PC-3 (cell line): ENCODE measurements around the gene CLDN4. TPM values are rescaled to one million over a fixed set of nuclear protein-coding genes. Genes with fewer than 3 reads are reported as not detected.

Experiments used
- ATAC-seq: fragments of 200-7000 bp; cut with Tn5 transposase; 2 replicates; pipeline ENCODE4 v1.9.1; 2020; ENCODE audit warnings: mild to moderate bottlenecking, moderate library complexity
- BruUV-seq: library from RNA; stranded (reverse); fragments of 400-500 nt; replicated peaks from 2 replicates; lab custom pipeline; 2021; lab: Mats Ljungman, UMichigan
- CTCF ChIA-PET: fragments of 300-600 bp; sonication (Branson Sonifier 250); formaldehyde crosslinking; loops from one replicate; lab custom pipeline; 2022; ENCODE audit warnings: antibody characterized with exemption; lab: Charles Lee
- POLR2A ChIA-PET: fragments of 300-600 bp; sonication (Branson Sonifier 250); formaldehyde crosslinking; loops from one replicate; lab custom pipeline; 2022; ENCODE audit warnings: antibody characterized with exemption; ENCODE audit not compliant: unreplicated experiment; lab: Charles Lee
- DNase-seq: peaks from one replicate; pipeline ENCODE4 v3.0.0-alpha.2; 2015
- H2AFZ ChIP-seq: fragments of 300-600 bp; sonication (generic); 2 replicates; pipeline ENCODE4 v1.6.0; 2016; ENCODE audit warnings: antibody characterized with exemption, low read length
- H3F3A ChIP-seq: fragments of 300-600 bp; sonication (generic); one replicate; pipeline ENCODE4 v1.6.0; 2017; ENCODE audit warnings: antibody characterized with exemption, low read length, control low read depth, mild to moderate bottlenecking; ENCODE audit not compliant: unreplicated experiment
- H3K27ac ChIP-seq: fragments of 300-600 bp; sonication (generic); 2 replicates; pipeline ENCODE4 v1.5.1; 2016; ENCODE audit warnings: mild to moderate bottlenecking, low read length
- H3K27me3 ChIP-seq: fragments of 300-600 bp; sonication (generic); 2 replicates; pipeline ENCODE4 v1.6.1; 2016; ENCODE audit warnings: low read length, mixed read lengths
- H3K36me3 ChIP-seq: fragments of 300-600 bp; sonication (generic); 2 replicates; pipeline ENCODE4 v1.6.1; 2016; ENCODE audit warnings: low read depth, mixed run types, low read length, mixed read lengths
- H3K4me1 ChIP-seq: fragments of 300-600 bp; sonication (generic); 2 replicates; pipeline ENCODE4 v1.5.1; 2016; ENCODE audit warnings: low read length; ENCODE audit not compliant: insufficient read depth
- H3K4me2 ChIP-seq: fragments of 300-600 bp; sonication (generic); 2 replicates; pipeline ENCODE4 v1.6.0; 2016; ENCODE audit warnings: low read length
- H3K4me3 ChIP-seq: fragments of 300-600 bp; sonication (generic); 2 replicates; pipeline ENCODE4 v1.5.1; 2016; ENCODE audit warnings: mild to moderate bottlenecking, low read length, mixed read lengths
- H3K79me2 ChIP-seq: fragments of 300-600 bp; sonication (generic); 2 replicates; pipeline ENCODE4 v1.6.1; 2017; ENCODE audit warnings: low read length, mixed read lengths
- H3K9ac ChIP-seq: fragments of 300-600 bp; sonication (generic); 2 replicates; pipeline ENCODE4 v1.6.0; 2016; ENCODE audit warnings: mild to moderate bottlenecking, low read length
- H3K9me2 ChIP-seq: fragments of 300-600 bp; sonication (generic); replicated peaks from 2 replicates; pipeline ENCODE4 v1.6.1; 2016; ENCODE audit warnings: mixed run types, low read length, mixed read lengths
- H3K9me3 ChIP-seq: fragments of 300-600 bp; sonication (generic); 2 replicates; pipeline ENCODE4 v1.6.1; 2016; ENCODE audit warnings: low read length, mixed read lengths
- H4K20me1 ChIP-seq: fragments of 300-600 bp; sonication (generic); 2 replicates; pipeline ENCODE4 v1.6.1; 2016; ENCODE audit warnings: low read length, mixed read lengths
- CTCF ChIP-seq: fragments of 300-600 bp; sonication (generic); conservative IDR thresholded peaks from 2 replicates; pipeline ENCODE4 v1.5.1; 2017; ENCODE audit warnings: antibody characterized with exemption, low read depth, mild to moderate bottlenecking, low read length
- EZH2 ChIP-seq: fragments of 300-600 bp; sonication (generic); IDR thresholded peaks from one replicate; pipeline ENCODE4 v1.6.1; 2017; ENCODE audit warnings: antibody characterized with exemption, mild to moderate bottlenecking, low read length; ENCODE audit not compliant: unreplicated experiment
- EZH2phosphoT487 ChIP-seq: fragments of 300-600 bp; sonication (generic); IDR thresholded peaks from 2 replicates; pipeline ENCODE4 v1.6.1; 2018; ENCODE audit warnings: mild to moderate bottlenecking, antibody characterized with exemption, low read length, borderline replicate concordance
- intact Hi-C: fragments of 100-400 bp; cut with micrococcal nuclease; formaldehyde crosslinking; loops from 2 replicates; pipeline ENCODE4 v1.9.0; 2023
- total RNA-seq: library from RNA; depleted of rRNA; stranded (reverse); fragments of >200 nt; gene quantifications from 2 replicates; pipeline ENCODE4 v1.2.3, GENCODE V29; 2014; rRNA removed

Gene CLDN4
- total RNA-seq, 1 experiment from 2014 or later: 656 TPM

GRCh38 chr7:73881352-73882046 is 50.7 kb downstream of the CLDN4 start:
- intact Hi-C loops: no loop called here
- no peaks in the 10 kb centered on the region for H3F3A ChIP-seq
- no peak overlapping the region for H3K4me3 ChIP-seq
- no peaks in the 10 kb centered on the region for H3K36me3 ChIP-seq
- ATAC-seq: no peak
- no peaks in the 10 kb centered on the region for H3K79me2 ChIP-seq
- H3K27ac ChIP-seq: no peak overlapping the region
- no peak for DNase-seq
- ChIA-PET CTCF (no interaction called here), POLR2A (no interaction called here)
- H3K4me2 ChIP-seq: no peak overlapping the region
- H2AFZ ChIP-seq: no peak overlapping the region
- H3K4me1 ChIP-seq: no peaks in the 10 kb centered on the region
- no TSS peak for BruUV-seq
- no peaks in the 10 kb centered on the region for H3K9me3 ChIP-seq
- H3K27me3 ChIP-seq: no peaks in the 10 kb centered on the region
- TF ChIP-seq EZH2 (no peak), EZH2phosphoT487 (no peak), CTCF (no peak)
- no peak overlapping the region for H3K9ac ChIP-seq
- H3K9me2 ChIP-seq: no peaks in the 10 kb centered on the region
- no peaks in the 10 kb centered on the region for H4K20me1 ChIP-seq

DNA sequence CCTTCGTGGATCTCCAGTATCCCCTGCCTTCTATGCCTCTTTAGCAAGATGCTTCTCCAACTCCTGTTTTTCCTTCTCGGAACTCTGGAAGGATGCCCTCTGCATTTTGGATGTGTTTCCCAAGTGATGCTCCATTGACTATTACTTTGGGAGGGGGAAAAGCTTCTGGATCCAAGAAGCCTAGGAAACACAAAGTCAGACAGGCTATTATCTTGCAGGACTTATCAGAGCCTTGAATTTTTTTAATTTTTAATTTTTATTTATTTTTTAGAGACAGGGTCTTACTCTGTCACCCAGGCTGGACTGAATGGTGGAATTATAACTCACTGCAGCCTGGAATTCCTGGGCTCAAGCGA is 51.2 kb downstream of the CLDN4 start:
- no peaks in the 10 kb centered on the region for H3K36me3 ChIP-seq
- no TSS peak for BruUV-seq
- H3K9ac ChIP-seq: no peak overlapping the region
- no peak overlapping the region for H3K27ac ChIP-seq
- H3K4me2 ChIP-seq: no peak overlapping the region
- H3K9me3 ChIP-seq: no peaks in the 10 kb centered on the region
- ChIA-PET CTCF (no interaction called here), POLR2A (no interaction called here)
- H4K20me1 ChIP-seq: no peaks in the 10 kb centered on the region
- no peaks in the 10 kb centered on the region for H3K4me1 ChIP-seq
- TF ChIP-seq EZH2phosphoT487: no peak
- no peak for TF ChIP-seq CTCF
- TF ChIP-seq EZH2: no peak
- H3K9me2 ChIP-seq: no peaks in the 10 kb centered on the region
- no peak overlapping the region for H3K4me3 ChIP-seq
- no peaks in the 10 kb centered on the region for H3F3A ChIP-seq
- H3K27me3 ChIP-seq: no peaks in the 10 kb centered on the region
- DNase-seq: no peak
- H3K79me2 ChIP-seq: no peaks in the 10 kb centered on the region
- ATAC-seq: no peak
- no peak overlapping the region for H2AFZ ChIP-seq
- intact Hi-C loops: no loop called here

Other genes with a start within 250 kb of the CLDN4 start
- gene MLXIPL, start 206.5 kb upstream of the CLDN4 start, total RNA-seq: 4.7 and 6.9 TPM in 2 replicates
- 6.3 and 7.7 TPM in 2 replicates for gene VPS37D, start 163.2 kb upstream of the CLDN4 start, total RNA-seq
- gene DNAJC30, start 147.5 kb upstream of the CLDN4 start, total RNA-seq: 2.9 and 4.8 TPM in 2 replicates
- gene BUD23, start 147.4 kb upstream of the CLDN4 start, total RNA-seq: 124 and 138 TPM in 2 replicates
- gene STX1A, start 111.3 kb upstream of the CLDN4 start, total RNA-seq: 145 and 163 TPM in 2 replicates
- 38.6 and 41.4 TPM in 2 replicates for gene ABHD11, start 92.2 kb upstream of the CLDN4 start, total RNA-seq
- 51.6 and 70.7 TPM in 2 replicates for gene CLDN3, start 60.7 kb upstream of the CLDN4 start, total RNA-seq
- gene METTL27, start 11.5 kb downstream of the CLDN4 start, total RNA-seq: 0.35 and 3.3 TPM in 2 replicates
- gene TMEM270, start 30.2 kb downstream of the CLDN4 start, total RNA-seq: 3.8 TPM in 1 of 2 replicates, not detected in the other
- gene ELN, start 197.2 kb downstream of the CLDN4 start, total RNA-seq: 0.07 TPM in 1 of 2 replicates, not detected in the other